Measurements from ENCODE around the gene MND1. TPM values are rescaled to one million over a fixed set of nuclear protein-coding genes. Genes with fewer than 3 reads are reported as not detected.

Gene MND1
- total RNA-seq, 2 donors from 2014 or later, result 3.0 TPM; not detected in 1

GRCh38 chr4:153362184-153362583 is 17.7 kb downstream of the MND1 start:
- ATAC-seq (ENCODE audit: insufficient number of reproducible peaks, low FRiP score, low read depth) (no peak), DNase-seq (ENCODE audit: low spot score) (no peak)
- no peak overlapping the region for H3K4me3 ChIP-seq
- no peaks in the 10 kb centered on the region for H3K9me3 ChIP-seq
- no peaks in the 10 kb centered on the region for H3K27me3 ChIP-seq (replicated peaks; ENCODE audit: insufficient read depth)
- no peaks in the 10 kb centered on the region for H3K36me3 ChIP-seq
- TF ChIP-seq CTCF (IDR thresholded peaks at IDR 0.05), result no peak
- no peak overlapping the region for H3K27ac ChIP-seq
- no peaks in the 10 kb centered on the region for H3K4me1 ChIP-seq (ENCODE audit: control insufficient read depth in 1 of 2, low read depth in 2 of 2)

DNA sequence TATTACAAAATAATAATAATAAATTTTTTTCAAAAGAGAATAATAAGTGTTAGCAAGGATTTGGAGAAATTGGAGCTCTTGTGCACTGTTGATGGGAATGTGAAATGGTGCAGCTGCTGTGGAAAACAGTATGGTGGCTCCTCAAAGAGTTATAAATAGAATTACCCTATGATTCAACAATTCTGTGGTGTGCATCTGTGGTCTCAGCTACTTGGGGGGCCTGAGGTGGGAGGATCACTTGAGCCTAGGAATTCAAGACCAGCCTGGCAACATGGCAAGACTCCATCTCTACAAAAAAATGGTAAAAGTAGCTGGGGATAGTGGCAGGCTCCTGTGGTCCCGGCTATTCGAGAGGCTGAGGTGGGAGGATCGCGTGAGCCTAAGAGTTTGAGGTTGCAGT is 19.6 kb downstream of the MND1 start:
- TF ChIP-seq CTCF (IDR thresholded peaks at IDR 0.05), result no peak
- no peak for DNase-seq (ENCODE audit: low spot score)

DNA sequence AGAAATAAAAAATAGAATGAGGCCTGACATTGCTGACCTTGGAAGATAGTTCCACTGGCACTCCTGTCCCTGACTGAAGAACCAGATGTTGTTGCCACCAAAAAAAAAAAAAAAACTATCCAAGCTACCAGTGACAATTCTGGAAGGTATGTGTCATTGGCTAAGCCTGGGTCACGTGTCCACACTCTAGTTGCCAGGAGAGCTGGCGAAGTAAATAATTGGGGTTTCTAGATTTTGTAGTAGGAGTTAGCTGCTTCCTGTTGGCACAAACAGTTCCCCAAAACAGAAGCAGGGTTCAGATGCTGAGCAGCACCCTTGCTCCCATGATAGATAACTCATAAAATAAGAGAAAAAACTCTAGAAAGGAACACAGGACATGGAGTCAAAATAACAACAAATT is 20.5 kb downstream of the MND1 start:
- Histone ChIP-seq H3K36me3 (no peaks in the 10 kb centered on the region), H3K27ac (no peak overlapping the region), H3K4me3 (no peak overlapping the region), H3K9me3 (no peaks in the 10 kb centered on the region), H3K4me1 (ENCODE audit: control insufficient read depth in 1 of 2, low read depth in 2 of 2) (no peaks in the 10 kb centered on the region), H3K27me3 (replicated peaks; ENCODE audit: insufficient read depth) (no peaks in the 10 kb centered on the region)
- no peak for ATAC-seq (ENCODE audit: insufficient number of reproducible peaks, low FRiP score, low read depth)
- DNase-seq (ENCODE audit: low spot score), result no peak
- TF ChIP-seq CTCF (IDR thresholded peaks at IDR 0.05), result no peak

More for the DNA sequence above, 19.6 kb downstream of the MND1 start:
- no peak overlapping the region for H3K4me3 ChIP-seq
- no peak overlapping the region for H3K27ac ChIP-seq
- no peaks in the 10 kb centered on the region for H3K9me3 ChIP-seq
- no peaks in the 10 kb centered on the region for H3K27me3 ChIP-seq (replicated peaks; ENCODE audit: insufficient read depth)
- ATAC-seq (ENCODE audit: insufficient number of reproducible peaks, low FRiP score, low read depth), result no peak
- H3K36me3 ChIP-seq, result no peaks in the 10 kb centered on the region
- no peaks in the 10 kb centered on the region for H3K4me1 ChIP-seq (ENCODE audit: control insufficient read depth in 1 of 2, low read depth in 2 of 2)

- Histone ChIP-seq H3K27ac (no peak overlapping the region), H3K27me3 (replicated peaks; ENCODE audit: insufficient read depth) (no peaks in the 10 kb centered on the region), H3K4me1 (ENCODE audit: control insufficient read depth in 1 of 2, low read depth in 2 of 2) (no peaks in the 10 kb centered on the region), H3K36me3 (no peaks in the 10 kb centered on the region), H3K9me3 (no peaks in the 10 kb centered on the region), H3K4me3 (no peak overlapping the region)
- DNase-seq (ENCODE audit: low spot score), result no peak
- no peak for ATAC-seq (ENCODE audit: insufficient number of reproducible peaks, low FRiP score, low read depth)
- TF ChIP-seq CTCF (IDR thresholded peaks at IDR 0.05), result no peak
Observed at GRCh38 chr4:153366486-153366885, 22.0 kb downstream of the MND1 start.

DNA sequence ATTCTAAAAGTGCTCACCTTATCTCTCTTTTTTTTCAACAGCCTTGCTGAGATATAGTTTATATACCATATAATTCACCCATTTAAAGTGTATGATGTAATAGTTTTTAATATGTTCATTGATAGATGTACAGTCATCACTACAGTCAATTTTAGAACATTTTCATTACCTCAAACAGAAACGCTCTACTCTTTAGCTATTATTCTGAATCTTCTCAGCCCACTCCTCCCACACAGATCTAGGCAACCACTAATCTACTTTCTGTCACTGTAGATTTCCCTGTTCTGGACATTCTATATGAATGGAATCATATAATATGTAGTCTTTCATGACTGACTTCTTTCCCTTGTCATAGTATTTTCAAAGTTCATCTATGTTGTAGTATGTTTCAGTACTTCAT is 22.6 kb downstream of the MND1 start:
- no peak for TF ChIP-seq CTCF (IDR thresholded peaks at IDR 0.05)
- Histone ChIP-seq H3K27ac (no peak overlapping the region), H3K27me3 (replicated peaks; ENCODE audit: insufficient read depth) (no peaks in the 10 kb centered on the region), H3K36me3 (no peaks in the 10 kb centered on the region), H3K4me1 (ENCODE audit: control insufficient read depth in 1 of 2, low read depth in 2 of 2) (no peaks in the 10 kb centered on the region), H3K4me3 (no peak overlapping the region), H3K9me3 (no peaks in the 10 kb centered on the region)
- DNase-seq (ENCODE audit: low spot score), result no peak
- no peak for ATAC-seq (ENCODE audit: insufficient number of reproducible peaks, low FRiP score, low read depth)

Data from thoracic aorta (tissue), 2 donors.